Sigmoid colon (tissue), 3 donors: Measurements from ENCODE around the gene CAMTA1.

Experiments used
- POLR2A ChIP-seq, 2 donors: fragments of 450-650 bp; IDR thresholded peaks; one replicate each; pipeline ENCODE4 v1.6.1; 2016; ENCODE audit warnings: antibody characterized with exemption in 2 of 2, mild to moderate bottlenecking in 2 of 2, moderate library complexity in 2 of 2
- TF ChIP-seq, protein P1 (sequence below), 4 experiments: fragments of 450-650 bp in 3 of 4; fragments of 200-600 bp in 1 of 4; IDR thresholded peaks; one replicate each; pipeline ENCODE4 v1.5.1; 2016 to 2019; ENCODE audit warnings: antibody characterized with exemption in 4 of 4, mild to moderate bottlenecking in 3 of 4, moderate library complexity in 2 of 4

DNA sequence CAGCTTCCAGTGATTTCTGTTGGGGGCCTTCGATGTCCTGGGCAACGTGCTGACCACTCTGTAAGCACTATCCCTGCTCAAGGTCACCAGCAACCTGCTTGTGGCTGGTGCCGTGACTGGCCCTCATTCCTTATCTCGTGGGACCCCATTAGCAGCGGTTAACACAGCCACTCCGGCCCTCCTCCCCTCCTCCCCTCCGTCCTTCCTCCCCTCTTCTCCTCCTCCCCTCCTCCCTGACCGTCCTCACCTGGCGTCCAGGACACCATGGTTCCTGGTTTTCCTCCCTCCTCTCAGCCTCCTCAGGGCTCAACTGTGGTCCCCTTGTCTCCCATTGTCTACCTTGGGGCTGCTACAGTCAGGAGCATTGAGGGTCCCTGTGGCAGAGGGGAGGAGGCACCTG, 157.7 kb downstream of the CAMTA1 start:
- TF ChIP-seq, protein P1, sequence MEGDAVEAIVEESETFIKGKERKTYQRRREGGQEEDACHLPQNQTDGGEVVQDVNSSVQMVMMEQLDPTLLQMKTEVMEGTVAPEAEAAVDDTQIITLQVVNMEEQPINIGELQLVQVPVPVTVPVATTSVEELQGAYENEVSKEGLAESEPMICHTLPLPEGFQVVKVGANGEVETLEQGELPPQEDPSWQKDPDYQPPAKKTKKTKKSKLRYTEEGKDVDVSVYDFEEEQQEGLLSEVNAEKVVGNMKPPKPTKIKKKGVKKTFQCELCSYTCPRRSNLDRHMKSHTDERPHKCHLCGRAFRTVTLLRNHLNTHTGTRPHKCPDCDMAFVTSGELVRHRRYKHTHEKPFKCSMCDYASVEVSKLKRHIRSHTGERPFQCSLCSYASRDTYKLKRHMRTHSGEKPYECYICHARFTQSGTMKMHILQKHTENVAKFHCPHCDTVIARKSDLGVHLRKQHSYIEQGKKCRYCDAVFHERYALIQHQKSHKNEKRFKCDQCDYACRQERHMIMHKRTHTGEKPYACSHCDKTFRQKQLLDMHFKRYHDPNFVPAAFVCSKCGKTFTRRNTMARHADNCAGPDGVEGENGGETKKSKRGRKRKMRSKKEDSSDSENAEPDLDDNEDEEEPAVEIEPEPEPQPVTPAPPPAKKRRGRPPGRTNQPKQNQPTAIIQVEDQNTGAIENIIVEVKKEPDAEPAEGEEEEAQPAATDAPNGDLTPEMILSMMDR (IDR thresholded peaks at IDR 0.05): no peak
- no peak for TF ChIP-seq POLR2A (IDR thresholded peaks at IDR 0.05)
